GM11168 (cell line): ENCODE data around the gene ZDHHC12.

Experiments used
- in situ Hi-C: fragments of 300-500 bp; cut with MboI; formaldehyde crosslinking; loops from one replicate; pipeline ENCODE4 v1.12.0; 2022; ENCODE audit warnings: low sequenced_read_pairs; ENCODE audit not compliant: unreplicated experiment

ZDHHC12 gene

DNA sequence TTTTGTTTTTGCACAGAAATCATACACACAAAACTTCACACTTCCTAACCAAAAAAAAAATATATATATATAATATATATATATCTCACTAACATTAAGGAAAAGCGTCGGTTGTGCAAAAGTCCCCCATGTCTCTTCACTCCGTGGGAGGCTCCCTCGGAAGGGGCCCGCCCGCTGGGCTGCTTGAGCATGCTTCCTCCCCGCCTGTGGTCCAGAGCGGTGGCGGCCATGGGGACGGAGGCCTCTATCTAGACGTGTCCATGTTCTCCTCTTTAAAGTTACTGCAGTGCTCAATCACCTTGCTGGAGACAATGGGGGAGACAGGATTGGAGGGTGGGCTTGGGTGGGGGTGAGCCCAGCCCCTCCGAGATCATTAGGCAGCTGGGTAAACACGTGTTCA lies 7.2 kb upstream of the ZDHHC12 start:
- in situ Hi-C loops: no loop called here

DNA sequence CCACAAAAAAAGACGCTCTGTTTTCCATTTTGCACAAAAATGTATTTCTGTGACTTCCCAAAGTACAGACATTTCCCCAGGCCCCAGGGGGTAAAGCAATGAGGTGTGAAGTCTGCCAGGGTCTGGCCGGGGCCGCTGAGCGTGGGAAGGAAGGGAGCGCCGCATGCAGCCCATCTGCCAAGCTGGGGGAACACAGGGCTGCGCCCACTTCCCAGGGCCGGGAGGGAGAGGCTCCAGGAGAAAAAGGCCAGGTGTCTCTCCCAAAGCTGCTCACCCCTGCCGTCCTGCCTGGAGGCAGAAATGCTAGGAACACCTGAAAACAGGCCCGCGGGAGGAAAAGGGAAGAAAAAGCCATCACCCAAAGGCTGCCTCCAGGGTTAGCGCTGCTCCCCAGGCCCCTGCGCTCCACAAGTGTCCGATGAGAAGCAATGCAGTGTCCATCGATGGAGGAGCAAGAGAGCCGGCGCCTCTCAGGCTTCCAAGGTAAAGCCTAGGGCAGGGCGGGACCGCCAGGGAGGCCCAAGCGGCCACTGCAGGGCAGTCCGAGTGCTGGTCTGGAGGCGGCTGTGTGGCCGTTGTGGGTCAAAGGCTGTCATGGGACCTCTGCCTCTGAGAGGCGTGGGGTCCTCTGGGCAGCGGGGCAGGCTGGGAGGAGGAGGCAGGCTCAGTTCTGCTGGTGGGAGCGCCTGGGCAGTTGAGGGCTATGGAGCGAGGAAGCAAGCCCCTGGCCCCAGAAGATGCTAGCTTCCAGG lies 6.0 kb upstream of the ZDHHC12 start:
- in situ Hi-C loops: no loop called here

DNA sequence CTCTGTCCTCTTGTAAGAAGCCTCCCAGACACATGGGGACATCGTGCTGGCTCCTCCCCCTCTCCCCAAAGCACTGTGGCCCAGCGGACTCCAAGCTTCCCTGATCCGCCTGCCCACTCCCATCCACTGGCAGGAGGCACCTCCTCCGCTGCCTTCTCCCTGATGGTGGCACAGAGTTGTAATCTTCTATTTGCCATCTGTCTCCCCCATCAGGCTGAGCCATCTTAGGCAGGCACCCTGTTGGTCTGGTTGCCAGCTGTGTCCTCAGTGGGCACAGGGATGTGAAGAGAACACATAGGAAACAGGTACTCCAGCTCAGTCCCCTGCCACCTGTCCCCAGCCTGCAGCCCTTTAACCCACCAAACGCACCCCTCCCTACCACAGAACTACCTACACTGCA lies 5.4 kb upstream of the ZDHHC12 start:
- in situ Hi-C loops: no loop called here

DNA sequence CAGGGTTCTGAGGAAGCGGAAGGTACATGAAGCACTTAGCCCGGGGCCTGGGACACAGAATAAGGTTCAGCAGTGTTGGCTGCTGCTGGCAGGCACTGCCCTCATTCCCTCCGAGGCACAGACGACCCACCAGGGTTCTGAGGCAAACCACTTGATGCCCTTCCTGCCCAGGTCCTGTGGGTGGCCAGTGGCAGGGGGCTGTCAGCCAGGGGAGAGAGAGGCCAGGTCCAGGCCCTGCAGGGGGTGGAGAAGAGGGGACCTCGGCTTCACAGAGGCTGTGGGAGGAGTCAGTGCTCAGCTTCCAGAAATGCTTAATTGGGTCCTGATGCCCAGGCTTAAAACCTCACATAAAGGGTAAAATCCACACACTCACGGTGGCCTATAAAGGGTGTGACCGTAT lies 4.4 kb upstream of the ZDHHC12 start:
- in situ Hi-C loops: no loop called here

DNA sequence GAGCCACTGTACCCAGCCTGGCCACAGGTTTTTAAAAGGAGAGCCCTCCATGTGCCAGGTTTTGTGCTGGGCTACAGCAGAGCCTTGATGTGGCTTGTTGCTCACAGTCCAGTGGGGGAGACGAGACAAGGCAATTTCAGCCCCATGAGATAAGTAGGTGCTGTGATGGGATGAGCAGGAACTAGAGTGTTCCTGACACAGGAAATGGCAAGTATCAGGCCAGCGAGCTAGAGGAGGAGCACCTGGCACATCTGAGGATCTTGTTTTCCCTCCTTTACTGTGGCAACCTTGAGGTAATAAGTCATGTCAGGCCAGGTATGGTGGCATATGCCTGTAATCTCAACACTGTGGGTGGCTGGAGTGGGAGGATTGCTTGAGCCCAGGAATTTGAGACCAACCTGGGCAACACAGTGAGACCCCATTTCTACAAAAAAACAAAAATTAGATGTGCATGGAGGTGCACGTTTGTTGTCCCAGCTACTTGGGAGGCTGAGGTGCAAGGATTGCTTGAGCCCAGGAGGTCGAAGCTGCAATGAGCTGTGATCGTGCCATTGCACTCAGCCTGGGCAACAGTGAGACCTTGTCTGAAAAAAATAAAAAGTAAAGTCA lies 3.8 kb upstream of the ZDHHC12 start:
- in situ Hi-C loops: no loop called here

DNA sequence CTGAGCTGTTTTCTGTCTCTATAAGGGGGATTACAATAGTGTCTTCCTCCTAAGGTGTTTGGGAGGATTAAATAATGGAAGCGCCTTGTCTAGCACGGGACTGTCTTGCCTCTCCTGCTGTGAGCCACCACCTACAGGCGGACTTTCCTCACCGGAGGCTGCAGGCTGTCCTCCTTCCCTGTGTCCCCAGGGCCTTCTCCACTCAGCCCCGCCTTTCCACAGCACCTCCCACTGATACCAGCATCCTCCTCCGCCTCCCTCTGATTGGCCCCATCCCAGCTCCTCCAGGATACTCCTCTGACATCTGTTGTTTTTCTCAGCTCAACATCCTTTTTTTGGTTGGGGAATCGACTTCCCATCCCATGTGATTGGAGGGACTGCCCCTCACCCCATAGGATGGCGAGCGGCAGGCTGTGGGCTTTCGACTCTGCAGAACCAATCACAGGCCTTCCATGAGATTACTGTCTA lies 851 bp upstream of the ZDHHC12 start:
- in situ Hi-C loops: no loop called here

DNA sequence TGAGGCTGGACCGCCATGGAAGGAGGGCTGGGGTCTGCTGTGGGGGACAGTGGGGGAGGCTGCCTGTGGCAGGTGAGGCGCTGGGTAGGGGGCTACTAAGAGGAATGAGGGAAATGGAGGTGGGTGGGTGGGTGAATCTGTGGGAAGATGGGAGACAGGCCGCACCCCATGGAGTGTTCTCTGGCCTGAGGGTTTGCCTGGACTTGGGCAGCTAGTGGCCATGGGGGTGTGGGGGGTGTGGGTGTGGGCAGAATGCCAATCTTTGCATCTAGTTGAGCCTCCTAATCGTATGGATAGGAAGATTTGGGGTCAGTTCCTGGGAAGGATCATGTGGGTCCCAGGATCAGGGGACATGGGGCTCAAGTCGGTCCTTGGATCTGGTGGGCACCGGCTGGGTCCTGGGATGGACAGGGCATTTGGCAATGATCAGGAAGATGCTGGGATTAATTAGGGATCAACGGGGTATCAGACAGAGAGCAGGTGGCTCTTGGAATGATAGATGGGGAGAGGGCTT lies 518 bp downstream of the ZDHHC12 start:
- in situ Hi-C loops: no loop called here

DNA sequence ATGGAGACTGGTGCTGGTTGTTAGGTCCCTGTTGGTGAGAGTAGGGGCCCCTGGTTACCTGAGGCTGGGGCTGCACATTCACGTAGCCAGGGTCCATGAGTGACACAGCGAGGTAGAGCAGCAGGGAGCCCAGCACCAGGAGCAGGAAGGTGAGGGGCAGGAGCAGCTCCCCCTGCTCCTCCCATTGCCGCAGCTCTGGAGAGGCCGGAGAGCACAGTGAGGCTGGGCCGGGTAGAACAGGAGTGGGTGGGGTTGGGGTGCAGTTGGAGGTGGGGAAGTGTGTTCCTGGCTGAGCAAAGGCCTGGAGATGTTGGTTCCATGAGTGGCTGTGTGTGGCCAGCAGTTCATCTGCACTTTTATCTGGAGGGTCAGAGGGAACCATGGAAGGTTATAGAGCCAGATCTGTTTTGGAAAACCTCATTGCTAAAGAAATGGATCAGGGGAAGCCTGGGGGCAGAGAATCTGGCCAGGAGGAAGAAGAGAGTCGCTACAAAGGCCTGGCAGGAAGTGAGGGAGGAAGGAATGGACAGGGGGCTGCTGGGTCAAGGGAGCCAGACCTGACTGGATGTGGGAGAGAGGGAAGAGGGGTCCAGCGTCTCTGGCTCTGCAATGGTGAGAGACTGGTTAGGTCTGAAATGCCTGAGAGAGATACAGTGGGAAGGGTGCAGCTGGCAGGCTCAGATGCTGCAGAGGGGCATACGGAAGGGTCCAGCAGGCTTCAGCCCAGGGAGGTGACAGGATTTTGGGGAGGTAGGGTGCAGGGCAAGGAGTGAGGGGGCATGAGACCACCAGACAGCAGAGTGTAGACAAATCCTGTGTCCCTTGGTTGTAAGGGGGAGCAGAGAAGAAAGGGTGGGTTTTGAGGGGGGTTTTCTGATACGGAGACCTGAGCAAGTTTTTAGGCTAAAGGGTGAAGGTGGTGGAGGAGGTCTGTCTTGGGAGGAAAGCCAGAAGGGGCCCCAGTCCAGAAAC lies 1.3 kb downstream of the ZDHHC12 start:
- in situ Hi-C loops: no loop called here

DNA sequence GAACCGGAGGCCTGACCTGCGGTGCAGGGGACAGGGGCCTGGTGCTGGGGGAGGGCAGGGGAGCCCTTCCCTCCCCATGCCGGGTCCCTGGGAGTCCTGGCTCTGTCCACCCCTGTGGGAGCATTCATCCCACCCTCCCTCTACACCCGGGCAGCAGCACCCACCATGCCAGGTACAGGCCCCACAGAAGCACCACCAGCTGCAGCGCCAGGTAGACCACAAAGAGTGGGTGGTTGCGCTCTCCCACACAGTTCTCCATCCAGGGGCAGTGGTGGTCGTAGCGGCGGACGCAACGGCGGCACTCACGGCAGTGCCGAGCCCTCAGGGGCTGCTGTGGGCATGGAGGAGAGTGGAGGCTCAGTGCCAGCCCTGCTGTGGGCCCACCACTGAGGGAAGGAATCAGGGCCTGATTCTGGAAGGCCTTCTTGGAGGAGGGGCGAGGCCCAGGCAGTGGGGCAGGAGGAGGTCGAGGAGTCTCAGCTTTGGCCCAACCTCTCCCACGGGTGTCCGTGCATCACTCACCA lies 2.4 kb downstream of the ZDHHC12 start:
- in situ Hi-C loops: no loop called here

DNA sequence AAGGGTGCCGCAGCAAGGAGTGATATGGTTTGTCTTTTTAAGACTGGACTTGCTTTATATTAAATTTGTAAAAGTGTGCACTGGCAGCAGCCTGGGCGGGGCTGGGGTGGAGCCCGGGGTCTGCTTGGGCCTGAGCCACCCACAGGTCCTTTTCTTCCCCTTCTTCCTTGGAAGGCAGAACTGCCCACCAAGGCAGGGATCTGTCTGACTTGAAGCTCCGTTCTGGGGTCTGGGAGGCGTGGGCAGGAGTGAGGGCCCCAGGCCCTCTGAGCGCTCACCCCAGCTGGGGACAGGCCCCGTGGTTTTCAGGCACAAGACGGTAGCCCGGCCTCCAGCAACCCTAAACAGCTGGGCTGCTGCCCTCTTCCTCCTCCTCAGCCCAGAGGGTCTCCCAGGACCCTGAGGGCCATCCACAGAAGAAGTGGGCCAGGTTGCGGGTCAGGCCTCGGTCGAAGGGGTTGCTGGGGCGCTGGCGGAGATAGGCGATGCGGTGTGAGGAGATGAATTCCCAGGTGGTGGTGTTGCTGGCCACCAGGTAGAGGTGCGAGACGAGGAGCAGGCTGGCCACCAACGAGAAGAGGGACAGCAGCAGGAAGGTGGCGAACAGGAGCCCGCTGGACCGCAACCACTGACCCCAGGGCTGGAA lies 3.0 kb downstream of the ZDHHC12 start:
- in situ Hi-C loops: no loop called here

DNA sequence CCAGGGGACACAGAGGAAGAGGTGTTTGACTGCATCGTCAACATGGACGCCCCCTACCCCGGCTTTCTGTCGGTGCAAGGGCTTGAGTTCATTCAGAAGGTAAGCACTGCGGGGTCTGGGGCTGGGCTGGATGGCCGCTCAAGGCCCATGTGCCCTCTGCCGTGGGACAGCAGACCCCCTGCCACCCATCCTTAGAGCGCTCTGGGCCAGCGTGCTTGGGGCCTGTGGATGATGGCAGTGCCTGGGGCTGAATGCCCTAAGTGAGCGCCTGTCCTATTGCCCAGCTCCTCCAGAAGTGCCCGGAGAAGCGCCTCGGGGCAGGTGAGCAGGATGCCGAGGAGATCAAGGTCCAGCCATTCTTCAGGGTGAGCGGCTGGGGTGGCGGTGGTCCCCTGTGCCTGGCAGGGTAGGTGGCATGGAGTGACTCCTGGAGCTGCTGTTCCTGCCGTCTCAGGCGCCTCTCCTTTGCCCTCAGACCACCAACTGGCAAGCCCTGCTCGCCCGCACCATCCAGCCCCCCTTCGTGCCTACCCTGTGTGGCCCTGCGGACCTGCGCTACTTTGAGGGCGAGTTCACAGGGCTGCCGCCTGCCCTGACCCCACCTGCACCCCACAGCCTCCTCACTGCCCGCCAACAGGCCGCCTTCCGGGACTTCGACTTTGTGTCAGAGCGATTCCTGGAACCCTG lies 3.9 kb downstream of the ZDHHC12 start:
- in situ Hi-C loops: no loop called here

DNA sequence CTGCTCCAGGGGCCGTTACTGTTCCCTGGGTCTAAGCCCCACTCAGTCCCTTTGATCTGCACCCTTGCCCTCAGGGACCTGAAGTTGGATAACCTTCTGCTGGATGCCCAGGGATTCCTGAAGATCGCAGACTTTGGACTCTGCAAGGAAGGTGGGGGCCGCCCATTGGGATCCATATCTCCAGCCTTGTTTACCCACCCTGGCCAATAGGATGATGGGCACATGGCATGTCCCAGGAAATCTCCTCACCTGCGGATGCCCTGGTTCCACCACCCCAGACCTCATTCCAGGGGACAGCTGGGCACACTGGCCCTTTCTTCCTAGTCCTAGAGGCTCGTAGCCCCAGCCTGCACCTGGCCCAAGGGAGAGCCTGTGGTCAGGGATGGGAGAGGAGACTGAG lies 5.5 kb downstream of the ZDHHC12 start:
- in situ Hi-C loops: no loop called here

DNA sequence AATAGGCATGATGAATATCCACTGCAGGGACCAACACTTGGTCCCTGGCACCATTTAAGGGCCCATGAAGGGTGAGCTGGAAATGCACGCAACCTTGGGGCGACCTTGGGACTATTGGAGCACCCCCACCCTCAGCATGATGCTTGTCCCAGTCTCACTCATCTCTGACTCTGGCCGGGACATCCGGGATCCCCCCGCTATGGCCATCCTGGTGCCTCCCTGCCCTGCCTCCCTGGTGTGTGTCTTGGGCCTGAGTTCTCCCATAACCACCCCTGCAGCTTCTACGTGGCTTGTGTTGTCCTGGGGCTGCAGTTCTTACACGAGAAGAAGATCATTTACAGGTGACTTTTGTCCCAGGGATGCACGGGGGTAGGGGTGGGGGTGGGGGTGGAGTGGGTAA lies 5.9 kb downstream of the ZDHHC12 start:
- in situ Hi-C loops: no loop called here

DNA sequence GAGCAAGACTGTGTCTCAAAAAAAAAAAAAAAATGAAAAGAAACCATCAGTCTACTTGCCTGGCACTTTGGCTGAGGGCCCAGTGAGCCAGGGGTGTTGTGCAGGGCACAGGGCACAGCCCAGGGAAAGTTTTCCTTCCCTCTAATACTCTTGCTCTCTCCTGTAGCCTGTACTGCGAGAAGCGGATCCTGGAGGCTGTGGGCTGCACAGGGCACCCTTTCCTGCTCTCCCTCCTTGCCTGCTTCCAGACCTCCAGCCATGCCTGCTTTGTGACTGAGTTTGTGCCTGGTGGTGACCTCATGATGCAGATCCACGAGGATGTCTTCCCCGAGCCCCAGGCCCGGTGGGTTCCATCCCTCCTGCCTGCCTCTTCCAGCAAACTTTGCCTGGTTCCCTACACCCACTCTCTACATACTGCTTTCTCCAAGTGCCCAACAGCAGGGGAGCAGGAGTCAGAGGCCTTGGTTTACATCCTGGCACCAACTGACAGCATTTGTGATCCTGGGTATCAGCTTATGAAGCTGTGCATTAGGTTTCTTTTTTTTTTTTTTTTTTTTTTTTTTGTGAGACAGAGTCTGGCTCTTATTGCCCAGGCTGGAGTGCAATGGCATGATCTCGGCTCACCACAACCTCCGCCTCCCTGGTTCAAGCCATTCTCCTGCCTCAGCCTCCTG lies 7.2 kb downstream of the ZDHHC12 start:
- in situ Hi-C loops: no loop called here

DNA sequence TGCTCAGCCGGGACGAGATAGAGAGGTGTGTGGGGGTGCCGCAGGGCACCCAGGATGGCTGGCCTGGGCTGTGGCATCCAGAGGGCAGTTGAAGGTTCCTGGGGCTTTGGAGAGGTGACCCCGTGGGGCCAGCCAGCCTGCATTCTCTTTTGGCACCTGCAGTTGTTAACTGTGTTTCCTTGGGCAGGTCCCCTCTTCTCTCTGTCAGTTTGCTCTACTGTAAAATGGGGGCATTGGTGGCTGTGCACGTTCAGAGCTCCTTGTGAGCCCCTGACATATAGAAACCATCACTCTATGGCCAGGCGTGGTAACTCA lies 8.5 kb downstream of the ZDHHC12 start:
- in situ Hi-C loops: no loop called here

DNA sequence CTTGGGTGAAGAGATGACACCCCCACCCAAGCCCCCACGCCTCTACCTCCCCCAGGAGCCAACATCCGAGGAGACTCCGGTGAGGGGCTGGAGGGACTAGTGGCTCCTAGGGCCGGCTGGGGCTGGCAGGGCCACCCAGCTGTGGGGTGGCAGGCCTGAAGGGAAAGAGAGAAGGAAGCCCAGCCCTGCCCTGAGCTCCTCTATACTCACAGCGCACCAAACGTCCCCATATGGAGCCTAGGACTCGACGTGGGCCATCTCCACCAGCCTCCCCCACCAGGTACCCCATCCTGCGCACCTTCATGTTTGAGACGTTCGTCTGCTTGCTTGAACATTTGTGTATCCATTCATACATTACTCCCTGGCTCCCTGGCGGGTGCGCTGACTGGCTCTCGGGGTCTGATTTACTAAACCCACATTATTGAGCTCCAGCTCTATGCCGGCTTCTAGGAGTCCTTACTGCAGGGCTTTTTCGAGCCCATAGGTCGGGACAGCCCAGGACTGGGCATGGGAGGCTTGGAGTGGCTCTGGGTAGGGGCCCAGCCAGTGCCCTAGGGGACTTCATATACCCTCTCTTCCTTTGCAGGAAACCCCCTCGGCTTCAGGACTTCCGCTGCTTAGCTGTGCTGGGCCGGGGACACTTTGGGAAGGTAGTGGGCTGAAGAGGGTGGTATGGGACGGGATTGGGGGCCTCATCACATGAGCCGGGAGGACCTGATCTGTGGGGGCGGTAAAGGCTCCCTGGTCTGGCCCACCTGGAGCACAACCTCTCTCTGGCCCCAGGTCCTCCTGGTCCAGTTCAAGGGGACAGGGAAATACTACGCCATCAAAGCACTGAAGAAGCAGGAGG lies 9.1 kb downstream of the ZDHHC12 start:
- in situ Hi-C loops: no loop called here

DNA sequence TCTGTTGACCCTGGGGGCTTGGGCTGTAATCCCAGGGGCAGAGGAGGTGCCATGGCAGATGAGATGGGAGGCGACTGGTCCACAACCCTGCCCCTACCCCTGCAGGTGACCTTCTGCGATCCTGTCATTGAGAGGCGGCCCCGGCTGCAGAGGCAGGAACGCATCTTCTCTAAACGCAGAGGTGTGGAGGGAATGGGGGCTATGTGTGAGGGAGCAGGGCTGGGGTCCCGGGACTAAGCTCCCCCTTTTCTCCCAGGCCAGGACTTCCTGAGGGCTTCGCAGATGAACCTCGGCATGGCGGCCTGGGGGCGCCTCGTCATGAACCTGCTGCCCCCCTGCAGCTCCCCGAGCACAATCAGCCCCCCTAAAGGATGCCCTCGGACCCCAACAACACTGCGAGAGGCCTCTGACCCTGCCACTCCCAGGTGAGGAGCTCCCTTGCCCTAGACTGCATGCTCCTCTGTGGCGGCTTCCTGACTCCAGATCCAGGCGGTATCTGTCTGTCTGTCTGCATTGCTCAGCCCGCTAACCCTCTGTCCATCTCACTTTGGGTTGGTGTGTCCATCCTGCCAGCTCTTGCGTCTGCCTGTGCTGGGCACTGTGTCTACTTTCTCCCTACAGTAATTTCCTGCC lies 9.9 kb downstream of the ZDHHC12 start:
- in situ Hi-C loops: no loop called here

DNA sequence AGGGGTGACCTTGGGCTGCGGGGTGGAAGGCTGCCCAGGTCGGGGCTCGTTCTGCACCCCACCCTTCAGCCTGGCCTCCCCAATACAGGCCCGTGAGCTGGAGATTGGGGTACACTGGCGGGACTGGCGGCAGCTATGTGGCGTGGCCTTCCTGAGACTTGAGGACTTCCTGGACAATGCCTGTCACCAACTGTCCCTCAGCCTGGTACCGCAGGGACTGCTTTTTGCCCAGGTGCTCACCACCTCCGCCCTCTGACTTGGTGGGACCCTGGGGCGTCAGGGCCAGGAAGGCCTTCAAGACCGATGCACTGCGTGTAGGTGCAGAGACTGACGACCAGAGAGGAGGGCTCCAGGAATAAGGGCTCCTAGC lies 10.5 kb downstream of the ZDHHC12 start:
- in situ Hi-C loops: no loop called here
